ENCODE results near the gene MAP7D3.

DNA sequence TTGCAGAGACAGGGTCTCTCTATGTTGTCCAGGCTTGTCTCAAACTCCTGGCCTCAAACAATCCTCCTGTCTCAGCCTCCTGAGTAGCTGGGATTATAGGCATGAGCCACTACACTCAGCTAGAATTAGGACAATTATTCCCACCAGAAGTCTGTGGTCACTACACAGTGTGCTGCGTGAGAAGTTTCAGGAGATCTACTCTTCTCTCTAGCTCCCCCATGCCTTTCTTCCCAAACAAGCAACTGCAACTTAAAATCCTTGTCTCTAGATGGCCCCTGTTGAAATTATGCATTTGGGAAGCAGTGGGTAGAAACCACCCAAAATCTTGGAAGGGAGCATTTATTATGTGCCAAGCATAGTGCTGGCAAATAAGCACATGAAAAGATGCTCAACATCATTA, 21.1 kb upstream of the MAP7D3 start:
- TF ChIP-seq, protein P1, sequence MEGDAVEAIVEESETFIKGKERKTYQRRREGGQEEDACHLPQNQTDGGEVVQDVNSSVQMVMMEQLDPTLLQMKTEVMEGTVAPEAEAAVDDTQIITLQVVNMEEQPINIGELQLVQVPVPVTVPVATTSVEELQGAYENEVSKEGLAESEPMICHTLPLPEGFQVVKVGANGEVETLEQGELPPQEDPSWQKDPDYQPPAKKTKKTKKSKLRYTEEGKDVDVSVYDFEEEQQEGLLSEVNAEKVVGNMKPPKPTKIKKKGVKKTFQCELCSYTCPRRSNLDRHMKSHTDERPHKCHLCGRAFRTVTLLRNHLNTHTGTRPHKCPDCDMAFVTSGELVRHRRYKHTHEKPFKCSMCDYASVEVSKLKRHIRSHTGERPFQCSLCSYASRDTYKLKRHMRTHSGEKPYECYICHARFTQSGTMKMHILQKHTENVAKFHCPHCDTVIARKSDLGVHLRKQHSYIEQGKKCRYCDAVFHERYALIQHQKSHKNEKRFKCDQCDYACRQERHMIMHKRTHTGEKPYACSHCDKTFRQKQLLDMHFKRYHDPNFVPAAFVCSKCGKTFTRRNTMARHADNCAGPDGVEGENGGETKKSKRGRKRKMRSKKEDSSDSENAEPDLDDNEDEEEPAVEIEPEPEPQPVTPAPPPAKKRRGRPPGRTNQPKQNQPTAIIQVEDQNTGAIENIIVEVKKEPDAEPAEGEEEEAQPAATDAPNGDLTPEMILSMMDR (IDR thresholded peaks at IDR 0.05; ENCODE audit: low read length), result no peak
- no peak for TF ChIP-seq EZH2 (optimal IDR thresholded peaks at IDR 0.05; ENCODE audit: low read depth, low read length)
- no peak for TF ChIP-seq EZH2phosphoT487 (IDR thresholded peaks at IDR 0.05; ENCODE audit: low read length)
